CD4-positive, alpha-beta T cell treated with Interleukin-17A for 4 hours (primary cell): ENCODE results near the gene FAR2.
"Not testable (repeated sequence)": the region's sequence is repeated elsewhere in the genome, so short reads cannot be mapped to it uniquely, and the experiment has no call there.

Source experiments
- DNase-seq: peaks from one replicate; pipeline ENCODE4 v3.0.0-alpha.2; 2020; ENCODE audit warnings: mixed read lengths

FAR2 gene

DNA sequence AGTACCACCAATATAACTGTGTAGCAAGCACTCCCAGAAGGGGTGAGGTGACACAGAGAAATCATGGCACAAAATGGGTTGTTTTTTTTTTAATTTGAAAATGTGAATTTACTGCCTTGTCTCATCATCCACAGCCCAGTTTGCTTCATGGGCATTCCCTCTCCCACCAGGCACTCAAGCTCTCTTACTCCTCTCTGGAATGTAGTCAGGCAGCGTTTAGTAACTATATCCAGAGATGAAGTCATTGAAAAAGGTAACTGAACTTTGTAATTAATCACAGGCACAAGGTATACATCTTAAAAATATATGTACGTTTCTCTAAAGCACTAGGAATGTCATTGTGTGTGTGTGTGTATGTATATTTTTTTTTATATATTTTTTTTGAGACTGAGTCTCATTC is 91.4 kb downstream of the FAR2 start:
- DNase-seq = no peak

DNA sequence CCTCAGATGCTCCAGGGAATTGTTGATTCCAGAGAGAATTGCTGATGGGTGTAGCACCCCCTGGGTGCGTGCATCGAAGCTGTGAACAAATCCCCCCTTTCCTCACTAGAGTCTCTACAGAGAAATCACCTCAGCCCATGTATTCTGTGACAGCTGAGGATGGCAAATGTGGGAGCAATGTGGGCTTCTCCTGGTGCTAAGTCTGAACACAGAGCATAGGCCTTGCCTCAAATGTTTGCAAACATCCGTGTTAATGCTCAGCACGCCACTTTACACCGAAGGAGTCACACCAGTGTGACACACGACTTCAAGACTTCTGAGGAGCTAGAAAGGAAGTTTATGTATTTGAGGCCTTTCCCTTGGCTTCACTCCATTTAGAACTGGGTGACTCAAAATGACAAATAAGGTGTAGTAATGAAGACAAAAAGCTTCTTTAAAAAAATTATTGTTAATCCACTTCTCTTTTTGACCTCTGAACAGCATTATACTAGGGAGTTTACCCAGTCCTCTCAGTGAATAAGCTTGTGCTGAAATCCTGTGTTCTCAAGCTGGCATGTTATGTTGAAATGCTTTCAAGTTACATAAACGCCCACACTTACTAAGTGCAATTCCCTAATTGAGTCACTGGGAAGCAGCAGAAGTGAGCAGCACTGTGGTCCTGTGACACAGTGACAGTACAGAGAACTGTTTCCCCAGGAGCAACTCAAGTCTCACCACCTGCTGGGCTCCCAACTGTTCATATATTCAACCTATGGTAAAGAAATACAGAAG is 92.9 kb downstream of the FAR2 start:
- no peak for DNase-seq

DNA sequence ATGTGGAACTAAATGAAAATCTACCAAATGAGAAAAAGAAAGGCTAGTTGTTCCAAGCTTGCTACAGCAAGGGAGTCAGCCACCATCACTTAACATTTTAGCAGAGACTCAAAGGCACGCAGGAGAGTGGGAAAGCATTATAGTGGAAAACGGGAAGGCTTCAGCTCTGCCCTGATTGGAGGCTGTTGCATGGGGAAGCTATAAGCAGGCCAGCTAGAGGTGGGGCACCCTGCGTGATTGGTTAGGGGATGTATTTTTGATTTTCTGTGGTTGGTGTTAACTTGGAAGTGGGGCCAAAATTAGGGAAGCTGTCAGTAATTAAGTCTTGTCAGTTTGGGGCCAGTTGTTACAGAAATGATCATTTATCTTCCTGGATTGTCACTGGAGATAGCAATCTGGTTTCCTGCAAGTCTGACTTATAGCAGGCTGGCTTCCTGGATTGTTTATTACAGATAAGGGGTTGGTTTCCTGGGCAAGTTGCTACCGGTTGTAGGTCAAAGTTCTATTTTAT is 93.9 kb downstream of the FAR2 start:
- DNase-seq = no peak

- DNase-seq = no peak
Measured at GRCh38 chr12:29244159-29244765, 95.2 kb downstream of the FAR2 start.

GRCh38 chr12:29245246-29245645 is 96.2 kb downstream of the FAR2 start:
- DNase-seq = no peak

GRCh38 chr12:29249930-29250329 is 100.9 kb downstream of the FAR2 start:
- no peak for DNase-seq

DNA sequence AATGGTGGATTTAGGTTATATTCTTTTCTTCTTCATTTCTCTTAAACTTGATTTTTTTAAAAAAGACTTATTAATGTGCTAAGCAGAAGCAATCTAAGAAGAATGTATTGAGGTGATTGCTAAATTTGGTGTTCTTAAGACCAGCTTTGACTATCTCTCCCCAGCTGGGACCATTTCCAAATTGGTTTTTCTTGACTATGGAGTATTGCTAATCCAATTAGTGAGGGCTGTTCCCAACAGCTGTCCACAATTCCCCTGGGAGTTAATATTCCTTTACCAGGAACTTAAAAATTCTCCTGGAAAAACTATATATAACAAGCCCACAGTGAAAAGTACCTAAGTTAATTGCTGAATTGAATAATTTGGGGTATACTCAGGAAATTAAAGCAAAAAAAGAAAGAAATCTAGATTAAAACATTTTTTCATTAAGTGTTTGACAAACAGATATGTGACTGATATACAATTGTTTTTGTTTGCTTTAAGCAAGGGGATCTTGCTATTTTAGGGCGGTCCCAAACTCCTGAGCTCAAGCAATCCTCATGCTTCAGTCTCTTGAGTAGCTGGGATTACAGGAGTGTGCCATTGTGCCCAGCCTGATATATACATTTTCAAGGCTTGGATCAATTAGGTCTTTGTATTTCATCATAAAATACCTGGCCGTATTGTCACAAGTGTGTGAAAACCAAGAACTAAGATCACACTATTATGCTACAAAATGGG is 105.0 kb downstream of the FAR2 start:
- DNase-seq = no peak

DNA sequence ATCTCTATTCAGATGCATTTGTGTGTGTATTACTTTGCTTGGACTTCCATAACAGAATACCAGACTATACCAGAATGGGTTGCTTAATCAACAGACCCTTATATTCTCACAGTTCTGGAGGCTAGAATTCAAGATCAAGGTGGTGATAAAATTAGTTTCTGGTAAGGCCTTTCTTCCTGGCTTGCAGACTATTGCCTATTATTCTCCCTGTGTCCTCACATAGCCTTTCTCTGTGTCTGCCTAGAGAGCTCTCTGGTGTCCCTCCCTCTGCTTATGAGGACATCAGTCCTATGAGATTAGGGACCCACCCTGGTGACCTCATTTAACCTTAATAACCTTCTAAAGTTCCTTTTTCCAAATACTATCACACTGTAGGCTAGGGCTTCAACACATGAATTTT is 106.0 kb downstream of the FAR2 start:
- no peak for DNase-seq

GRCh38 chr12:29256598-29256997 is 107.5 kb downstream of the FAR2 start:
- DNase-seq = no peak

DNA sequence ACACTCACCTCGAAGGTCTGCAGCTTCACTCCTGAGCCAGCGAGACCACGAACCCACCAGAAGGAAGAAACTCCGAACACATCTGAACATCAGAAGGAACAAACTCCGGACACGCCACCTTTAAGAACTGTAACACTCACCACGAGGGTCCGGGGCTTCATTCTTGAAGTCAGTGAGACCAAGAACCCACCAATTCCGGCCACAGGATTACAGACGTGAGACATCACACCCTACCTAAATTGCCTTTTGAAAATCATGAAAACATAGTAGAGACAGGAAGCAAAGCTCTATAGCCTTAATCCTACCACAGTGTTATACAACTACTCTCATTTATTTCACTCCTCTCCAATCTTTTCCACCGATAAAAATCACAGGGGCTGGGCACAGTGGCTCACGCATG is 108.6 kb downstream of the FAR2 start:
- not testable (repeated sequence) for DNase-seq

DNA sequence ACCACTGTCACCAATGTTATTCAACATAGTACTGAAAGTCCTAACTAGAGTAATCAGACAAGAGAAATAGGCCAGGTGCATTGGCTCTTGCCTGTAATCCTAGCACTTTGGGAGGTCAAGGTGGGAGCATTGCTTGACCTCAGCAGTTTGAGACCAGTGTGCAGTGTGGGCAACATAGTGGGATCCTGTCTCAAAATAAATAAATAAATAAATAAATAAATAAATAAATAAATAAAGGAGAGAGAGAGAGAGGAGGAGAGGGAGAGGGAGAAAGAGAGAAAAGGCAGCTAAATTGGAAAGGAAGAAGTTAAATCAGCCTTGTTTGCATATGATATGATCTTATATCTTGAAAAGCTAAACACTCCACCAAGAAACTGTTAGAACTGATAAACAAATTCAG is 115.3 kb downstream of the FAR2 start:
- DNase-seq = no peak

DNA sequence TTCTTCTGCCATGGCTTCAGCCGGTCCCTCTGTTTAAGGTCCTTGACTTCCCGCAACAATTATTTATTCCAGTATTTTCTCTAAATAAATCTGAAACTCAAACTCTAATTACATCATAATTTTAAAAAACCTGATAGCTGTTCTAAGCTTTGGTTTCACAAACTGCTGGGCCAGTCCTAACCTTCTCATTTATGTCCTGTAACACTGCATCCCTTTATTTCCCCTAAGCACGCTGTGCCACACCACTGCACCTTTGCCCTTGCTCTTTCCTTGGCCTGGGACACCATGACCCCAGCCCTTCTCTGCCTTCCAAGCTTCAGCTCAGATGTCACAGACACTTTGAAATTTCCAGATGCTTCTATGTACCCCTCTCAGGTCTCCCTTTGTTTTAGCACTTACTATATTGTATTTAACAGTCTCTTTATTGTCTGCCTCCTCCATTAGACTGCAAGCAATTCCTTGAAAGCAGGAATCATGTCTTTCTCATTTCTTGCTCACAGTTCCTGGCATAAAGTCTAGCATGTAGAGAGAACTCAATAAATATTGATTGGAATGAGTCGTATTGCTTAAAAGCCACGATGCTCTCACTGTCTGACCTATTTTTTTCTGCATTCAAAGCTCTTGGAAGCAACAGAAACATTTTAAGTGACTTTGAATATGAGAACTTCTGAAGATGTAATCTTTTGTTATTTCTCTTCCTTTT is 120.8 kb downstream of the FAR2 start:
- no peak for DNase-seq

DNA sequence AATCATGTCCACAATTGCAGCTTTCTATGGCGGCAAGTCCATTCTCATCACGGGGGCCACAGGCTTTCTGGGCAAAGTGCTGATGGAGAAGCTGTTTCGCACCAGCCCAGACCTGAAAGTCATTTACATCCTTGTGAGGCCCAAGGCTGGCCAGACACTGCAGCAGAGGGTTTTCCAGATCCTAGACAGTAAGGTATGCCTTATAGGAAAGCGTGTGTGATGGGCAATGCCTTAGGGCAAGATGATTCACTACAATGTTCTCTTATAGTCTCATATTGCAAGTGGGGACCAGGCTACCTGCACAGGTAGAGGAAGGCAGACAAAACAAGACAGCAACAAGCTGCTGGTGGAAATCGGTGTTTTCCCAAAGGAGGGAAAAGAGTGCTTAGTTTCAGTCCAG is 121.4 kb downstream of the FAR2 start:
- DNase-seq = no peak

- DNase-seq = no peak
Measured at GRCh38 chr12:29273178-29273843, 124.2 kb downstream of the FAR2 start.

- DNase-seq = no peak
Measured at GRCh38 chr12:29275834-29276233, 126.8 kb downstream of the FAR2 start.

- no peak for DNase-seq
Measured at GRCh38 chr12:29277231-29277630, 128.2 kb downstream of the FAR2 start.

DNA sequence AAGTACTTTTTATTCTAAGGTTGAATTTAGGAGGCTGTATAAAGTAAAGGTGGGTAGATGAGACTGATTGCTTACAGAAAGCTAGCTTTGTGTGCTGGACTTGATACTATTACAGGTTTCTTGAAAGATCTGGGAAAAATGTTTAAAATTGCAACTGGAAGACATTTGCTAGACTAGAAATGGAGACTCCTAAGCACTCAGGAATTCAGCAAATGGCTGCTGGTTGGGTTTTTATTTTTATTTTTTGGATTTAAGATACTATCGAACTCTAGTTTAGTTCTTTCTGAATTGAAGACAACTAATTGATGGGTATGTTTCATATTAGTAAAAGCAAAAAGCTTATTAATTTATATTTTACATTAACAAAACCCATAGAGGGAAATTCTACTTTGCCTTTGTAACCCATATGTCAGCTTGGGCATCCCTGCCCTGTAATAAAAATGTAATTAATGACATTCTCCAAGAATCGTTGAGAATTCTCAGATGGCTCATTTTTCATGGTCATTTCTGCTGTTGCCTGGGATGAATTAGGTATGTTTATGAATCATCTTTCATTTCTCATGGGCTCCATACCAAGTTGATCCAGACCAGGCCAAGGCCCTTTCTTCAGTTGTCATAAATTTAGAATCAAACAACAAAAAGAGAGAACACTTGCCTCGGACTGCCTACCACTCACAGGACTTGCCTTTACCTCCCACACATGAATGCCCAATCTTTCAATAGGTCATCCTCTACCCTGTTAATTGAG is 129.8 kb downstream of the FAR2 start:
- DNase-seq = no peak

GRCh38 chr12:29281371-29282005 is 132.4 kb downstream of the FAR2 start:
- DNase-seq = no peak

GRCh38 chr12:29282031-29282816 is 133.1 kb downstream of the FAR2 start:
- DNase-seq = no peak

GRCh38 chr12:29283969-29284700 is 135.1 kb downstream of the FAR2 start:
- DNase-seq = no peak
